GM04503 (cell line): ENCODE results near the gene XPO6.
A peak's percentile ranks its signal among the peaks of the same experiment; 100 is the strongest.

ENCODE experiments used
- DNase-seq: peaks from one replicate; pipeline ENCODE4 v3.0.0-alpha.2; 2012; ENCODE audit warnings: low read depth

Gene XPO6

DNA sequence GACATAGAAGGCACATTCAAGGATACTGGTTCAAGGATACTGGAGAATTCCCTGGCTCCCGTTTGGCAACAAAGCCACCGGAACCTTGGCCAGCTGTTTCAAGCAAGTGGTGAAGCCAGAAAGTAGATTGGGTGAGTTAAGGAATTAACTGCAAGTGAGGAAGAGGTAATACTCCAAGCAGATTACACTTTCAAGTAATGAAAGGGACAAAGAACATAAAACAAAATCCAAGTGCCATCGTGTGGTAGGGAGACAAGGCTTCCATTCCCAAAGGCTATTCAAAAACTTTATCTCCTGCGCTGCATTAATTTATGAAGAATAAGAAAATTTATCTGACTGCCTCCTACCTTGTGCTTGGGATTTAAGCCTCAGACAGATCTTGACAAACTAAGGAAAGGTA is 27.8 kb downstream of the XPO6 start:
- DNase-seq: no peak

DNA sequence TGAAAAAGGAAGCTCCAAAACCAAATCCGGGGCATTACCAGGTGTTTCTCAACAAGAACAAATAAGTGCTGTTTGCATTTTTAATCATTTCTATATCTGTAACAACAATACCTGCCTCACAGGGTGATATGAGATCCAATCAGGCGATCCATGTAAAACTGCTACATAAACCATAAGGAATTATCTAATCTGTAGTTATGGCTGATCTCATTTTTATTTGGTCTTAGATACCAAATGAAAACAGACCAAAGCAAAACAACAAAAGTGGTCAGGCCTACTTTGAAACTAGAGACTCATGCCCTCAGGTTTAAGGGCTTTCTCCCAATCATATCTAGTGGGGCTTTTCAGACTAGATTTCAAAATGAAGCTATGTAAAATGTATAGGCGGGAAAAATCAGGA is 28.3 kb downstream of the XPO6 start:
- no peak for DNase-seq

DNA sequence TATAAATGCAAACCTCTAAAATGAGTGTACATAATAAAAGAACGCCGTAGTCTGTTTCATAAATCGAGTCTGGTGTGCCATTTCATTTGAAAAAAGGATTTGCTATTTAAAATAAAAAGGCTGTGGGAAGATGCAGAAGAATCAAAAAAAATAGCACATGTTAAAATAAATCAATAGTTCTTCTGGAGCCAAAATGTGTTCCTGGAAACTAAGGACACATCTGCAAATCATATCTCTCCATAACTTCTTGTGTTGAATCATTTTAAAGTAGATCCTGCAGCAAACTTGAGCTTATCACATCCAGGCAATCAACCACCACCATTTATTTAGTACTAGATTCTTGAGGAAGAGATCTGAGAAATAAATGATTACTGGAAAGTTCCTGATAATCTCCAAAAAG is 29.0 kb downstream of the XPO6 start:
- DNase-seq: no peak

DNA sequence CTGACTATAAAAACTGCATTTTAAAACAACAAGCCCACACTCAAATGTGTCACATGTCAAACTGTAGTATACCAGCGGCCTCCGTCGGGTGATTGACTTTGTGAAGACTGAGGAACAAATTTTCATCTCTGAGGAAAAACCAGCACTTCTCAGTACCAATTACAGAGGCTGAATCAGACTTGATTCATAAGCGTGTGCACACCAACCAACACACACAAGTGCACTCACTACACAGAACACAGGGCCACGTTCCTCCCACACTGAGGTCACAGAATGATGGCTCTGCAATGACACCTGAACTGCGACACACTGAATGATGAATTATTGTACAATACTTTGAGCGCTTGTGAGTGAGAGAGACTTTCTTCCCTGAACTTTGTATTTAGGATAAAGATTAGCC is 29.6 kb downstream of the XPO6 start:
- DNase-seq: no peak

DNA sequence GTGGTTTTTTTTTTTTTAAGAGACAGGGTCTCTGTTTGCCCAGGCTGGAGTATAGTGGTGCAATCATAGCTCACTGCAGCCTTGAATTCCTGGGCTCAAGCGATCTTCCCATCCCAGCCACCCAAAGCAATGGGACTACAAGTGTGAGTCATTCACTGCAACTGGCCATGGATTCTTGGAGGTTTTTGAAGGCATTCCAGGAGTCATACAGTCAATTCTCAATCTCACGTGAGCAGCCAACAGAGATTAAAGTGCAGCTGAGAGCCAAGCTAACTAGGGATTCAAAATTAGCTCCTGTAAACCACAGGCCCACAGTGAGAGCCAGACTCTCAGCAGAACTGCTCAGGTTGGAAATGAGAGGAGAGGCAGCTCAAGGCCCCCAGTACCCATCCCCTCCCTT is 30.2 kb downstream of the XPO6 start:
- peak; percentile 95 for DNase-seq

DNA sequence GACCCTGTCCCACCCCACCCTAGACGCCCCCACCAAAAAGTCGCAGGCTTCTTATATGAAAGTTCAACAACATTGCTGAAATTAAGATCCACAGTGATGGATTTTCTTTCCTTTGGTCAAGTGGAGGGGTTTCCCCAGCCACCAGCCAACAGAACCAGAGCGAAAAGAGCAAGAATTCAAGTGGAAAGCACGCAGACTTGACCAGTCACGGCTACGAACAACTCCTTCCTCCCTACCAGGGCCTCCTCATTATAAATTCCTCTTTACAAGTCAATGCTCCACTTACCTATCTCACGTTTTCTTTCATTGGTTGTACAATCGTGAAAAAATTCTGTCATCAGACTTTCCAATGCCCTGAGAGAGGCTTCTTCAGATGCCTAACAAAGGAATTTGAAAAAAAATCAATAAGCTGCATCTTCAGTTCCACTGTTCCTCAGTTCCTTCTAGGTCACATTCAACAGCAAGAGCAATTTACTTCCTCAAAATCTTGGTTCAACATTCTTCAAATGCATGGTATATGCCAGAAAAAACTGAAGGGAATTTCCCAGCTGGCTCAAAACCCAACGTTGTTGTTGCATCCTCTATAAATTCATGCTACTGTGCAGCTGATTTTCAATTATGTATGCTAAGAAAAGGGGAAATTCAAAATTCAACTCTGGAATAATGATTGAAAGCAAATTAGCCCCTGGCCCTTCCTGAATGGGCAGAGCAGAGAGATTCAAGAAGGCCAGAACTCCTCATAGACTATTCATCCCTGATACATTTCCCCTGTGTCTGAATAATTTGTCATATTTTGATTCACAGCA is 30.9 kb downstream of the XPO6 start:
- no peak for DNase-seq

DNA sequence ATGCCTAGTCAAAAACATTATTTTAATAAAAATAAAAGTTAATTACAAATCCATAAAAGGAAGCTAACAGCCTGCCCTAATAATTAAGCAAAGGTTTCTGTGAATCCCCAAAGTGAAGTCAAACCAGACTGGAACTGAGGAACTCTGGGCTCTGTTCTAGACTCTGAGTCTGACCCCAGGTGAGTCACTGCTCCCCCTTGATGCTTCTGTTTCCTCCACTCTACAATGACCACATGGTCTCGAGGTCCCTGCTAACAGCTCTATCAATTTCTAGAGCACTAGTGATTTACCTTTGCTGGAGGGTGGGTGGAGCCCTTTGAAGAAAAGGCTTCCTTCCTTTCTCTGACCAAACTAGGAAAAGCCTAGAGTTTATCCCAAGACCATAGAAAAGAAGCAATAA is 32.4 kb downstream of the XPO6 start:
- DNase-seq: no peak

DNA sequence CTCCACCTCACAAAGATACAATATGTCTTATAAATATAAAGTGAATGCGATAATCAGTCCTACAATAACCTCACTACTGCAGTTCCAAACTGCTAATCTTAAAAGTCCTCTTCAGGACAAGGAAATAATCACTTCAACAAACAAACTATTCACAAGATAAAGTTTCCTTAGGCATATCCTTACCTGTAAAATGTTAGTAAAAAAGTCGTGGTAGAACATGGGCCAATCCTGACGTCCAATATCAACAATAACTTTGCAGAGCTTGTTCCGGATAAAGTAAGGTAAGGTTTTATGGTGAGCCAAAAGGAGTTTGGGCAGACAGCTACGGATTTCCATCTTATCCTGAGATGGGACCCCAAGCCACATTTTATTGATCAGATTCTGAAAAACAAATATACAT is 36.0 kb downstream of the XPO6 start:
- DNase-seq: no peak

DNA sequence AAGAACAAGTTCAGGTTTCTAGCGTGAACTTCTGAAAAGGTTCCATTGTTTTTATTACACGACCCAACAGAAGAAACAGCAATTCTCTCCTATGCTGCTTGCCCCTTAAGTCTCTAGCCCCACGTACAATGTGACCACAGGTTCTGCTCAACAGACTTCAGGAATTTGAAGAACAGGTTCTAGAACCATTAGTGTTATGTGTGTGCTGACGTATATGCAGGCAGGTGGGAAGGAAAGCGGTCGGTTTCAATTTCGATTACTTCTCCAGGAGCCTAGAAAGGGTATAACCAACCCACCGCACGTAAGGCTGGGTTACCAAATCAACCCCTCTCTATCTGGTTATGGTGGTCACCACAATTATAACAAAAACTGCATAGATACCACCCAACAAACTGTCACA is 39.4 kb downstream of the XPO6 start:
- DNase-seq: no peak

DNA sequence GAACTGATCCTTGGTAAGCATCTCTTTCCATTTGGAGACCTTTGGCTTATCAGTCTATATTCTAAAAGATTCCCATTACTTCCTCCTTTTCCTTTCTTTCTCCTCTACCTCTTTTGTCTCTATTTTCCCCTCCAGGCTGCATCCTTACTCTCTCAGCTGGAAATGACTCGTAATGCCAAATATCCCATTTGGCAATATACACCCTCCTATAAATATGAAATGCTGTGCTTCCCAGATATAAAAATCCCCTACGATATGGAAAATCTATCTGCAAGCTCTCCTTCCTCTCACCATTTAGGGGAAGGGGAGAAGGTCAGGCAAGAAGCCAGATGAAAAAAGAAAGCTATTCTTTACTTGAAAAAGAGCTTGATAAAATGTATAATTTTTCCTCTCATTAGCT is 39.9 kb downstream of the XPO6 start:
- no peak for DNase-seq

DNA sequence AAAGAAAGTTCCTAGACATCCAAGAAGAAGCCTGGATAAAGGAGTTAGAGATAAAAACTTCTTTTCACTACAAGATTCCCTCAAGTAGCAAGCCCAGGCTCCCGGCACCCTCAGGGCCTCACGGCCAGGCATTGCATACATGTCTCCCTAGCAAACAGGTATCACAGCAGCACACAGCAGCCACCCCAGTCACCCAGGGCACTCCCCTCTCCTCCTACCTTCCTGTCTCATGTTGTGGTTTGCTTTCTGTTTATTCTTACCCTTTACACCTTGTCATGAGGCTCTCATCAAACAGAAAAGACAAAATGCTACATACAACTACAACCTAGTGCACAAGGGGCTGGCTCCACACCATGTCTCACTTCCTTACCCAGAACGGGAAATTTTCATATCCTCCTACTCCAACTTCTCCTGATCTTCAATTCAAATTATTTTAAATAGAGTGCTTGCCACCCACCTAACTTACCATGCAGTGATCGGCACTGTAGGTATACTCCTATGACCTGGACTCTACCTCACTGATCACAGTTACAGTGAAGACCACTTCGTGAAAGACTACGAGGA is 42.7 kb downstream of the XPO6 start:
- no peak for DNase-seq

DNA sequence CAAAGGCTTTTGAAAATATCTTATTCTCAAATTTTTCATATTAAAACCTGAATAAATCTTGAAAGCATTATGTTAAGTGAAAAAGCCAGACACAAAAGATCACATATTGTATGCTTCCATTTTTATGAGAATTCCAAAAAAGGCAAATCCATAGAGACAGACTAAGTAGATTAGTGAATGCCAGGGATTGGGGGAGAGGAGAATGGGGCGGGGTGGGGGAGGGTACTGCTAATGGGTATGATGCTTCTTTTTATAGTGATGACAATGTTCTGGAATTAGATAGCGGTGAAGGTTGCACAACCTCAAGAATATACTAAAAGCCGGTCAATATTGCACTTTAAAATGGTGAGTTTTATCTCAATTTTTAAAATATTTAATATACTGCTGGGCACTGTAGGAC is 44.0 kb downstream of the XPO6 start:
- DNase-seq: no peak

DNA sequence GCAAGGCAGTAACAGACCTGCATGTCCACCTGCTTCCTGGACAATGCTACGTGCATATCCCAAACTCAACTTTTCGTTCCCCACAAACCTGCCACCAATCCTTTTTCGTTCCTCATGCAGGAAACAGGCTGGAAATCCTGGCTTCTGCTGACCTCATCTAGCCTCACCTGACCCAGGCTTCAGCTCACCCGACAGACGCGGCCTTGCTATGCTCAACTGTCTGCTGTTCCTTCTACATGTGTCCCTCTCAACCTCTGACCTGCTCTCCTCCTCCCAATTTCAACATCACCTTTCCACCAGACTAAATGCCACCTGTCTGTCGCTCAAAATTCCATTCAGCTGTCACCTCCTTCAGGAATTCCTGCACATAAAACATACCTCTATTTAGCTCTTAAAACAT is 44.5 kb downstream of the XPO6 start:
- DNase-seq: no peak

DNA sequence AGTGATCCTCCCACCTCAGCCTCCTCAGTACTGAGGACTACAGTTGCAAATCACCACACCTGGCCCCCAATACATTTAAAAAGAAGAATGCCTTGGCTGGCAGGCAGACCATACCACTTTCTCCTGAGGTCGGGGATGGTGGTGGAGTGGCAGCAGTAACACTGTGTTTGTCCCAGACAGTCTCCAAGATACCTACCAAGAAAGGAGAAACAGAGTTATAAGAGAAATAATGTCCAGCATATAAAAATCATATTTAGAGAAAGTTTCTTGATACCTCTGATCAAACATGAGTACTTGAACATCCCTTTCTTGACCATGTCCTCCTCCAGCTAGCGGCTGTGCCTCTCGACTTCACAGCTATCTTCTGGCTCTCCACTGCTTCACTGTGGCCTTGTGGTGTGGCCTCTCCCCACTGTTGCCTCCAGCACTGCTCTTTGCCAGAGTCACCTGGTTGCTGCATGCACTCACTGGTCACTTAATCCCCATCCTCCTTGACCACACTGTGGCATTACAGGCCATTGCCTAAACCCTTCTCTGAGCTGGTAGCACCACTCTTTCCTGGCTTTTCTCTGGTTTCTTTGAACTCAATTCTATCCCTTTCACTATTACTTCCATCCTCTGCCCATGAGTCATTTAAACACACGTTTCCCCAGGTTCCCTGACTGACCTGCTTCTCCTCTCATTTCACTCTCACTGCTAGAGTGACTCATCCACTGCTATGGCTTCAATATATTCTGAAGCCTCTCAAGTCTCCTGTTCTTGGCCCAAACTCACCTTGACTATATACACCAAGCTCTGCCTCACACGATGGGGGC is 45.2 kb downstream of the XPO6 start:
- DNase-seq: no peak

DNA sequence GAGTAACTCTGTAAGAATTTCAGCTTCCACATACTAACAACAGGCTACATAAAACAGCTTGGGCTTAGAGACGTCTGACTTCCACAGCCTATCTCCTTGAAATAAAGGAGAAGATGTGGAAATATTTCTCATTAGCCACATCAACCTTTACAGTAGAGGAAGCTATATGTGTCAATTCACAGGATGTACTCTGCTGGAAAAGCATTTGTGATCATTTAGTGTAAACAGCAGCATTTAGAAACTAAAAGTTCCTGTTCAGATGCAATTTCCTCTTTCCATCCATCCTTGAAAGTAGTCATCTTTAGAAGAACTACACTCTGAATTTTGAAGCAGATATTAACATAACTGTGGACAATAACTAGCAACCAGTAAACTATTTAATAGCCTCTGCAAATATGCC is 46.2 kb downstream of the XPO6 start:
- no peak for DNase-seq

DNA sequence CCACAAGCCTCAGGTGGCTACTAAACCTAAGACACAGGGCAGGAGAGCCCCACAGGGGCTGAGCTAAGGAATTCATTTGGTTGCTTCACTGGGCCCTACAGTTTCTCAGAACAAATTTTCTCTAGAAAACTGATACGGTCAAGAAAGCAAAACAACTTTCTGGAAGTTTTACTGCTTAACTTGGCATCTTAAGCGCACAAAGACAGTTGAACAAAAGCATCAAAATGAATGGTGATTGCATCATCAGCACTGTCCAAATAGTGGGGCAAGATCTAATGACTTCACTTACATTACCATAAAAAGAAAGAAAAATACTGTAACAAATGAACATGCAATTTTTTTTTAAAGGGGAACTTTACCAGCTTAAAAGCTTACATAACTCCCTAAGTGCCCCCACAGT is 47.6 kb downstream of the XPO6 start:
- DNase-seq: peak; percentile 41

DNA sequence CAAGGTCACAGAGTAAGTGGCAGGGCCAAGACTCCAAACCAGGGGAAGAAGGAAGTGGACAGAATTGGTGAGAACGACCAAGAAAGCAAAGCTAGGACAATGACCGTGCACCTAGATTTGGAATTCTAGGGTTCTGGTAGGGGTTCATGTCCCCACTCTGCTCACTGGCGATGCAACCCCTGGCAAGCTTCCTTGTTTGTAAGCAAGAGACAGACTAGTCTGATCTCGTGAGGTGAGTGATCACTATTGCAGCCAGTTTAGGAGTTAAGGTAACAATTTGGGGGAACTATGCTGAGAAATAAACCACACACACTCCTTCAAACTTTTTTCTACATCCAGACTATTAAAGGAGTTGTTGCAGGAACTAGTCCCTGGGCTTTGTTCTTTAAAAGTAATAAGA is 48.1 kb downstream of the XPO6 start:
- no peak for DNase-seq

DNA sequence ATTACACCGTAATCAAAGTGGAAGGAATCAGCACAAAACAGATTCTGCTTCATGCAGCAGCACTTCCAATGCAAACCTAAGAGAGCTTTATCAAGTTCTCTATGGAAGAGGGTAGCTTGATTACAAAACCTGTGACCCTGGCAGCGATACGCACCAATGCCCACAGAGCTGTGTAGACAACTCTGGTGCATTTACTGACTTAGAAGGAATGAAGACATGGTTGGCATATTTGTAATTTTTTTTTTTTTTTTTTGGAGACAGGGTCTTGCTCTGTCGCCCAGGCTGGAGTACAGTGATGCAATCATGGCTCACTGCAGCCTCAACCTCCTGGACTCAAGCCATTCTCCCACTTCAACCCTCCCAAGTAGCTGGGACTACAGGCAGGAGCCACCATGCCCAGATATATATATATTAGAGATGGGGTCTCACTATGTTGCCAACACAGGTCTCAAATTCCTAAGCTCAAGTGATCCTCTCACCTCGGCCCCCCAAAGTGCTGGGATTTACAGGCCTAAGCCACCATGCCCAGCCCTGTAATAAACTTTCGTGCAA is 49.4 kb downstream of the XPO6 start:
- no peak for DNase-seq

DNA sequence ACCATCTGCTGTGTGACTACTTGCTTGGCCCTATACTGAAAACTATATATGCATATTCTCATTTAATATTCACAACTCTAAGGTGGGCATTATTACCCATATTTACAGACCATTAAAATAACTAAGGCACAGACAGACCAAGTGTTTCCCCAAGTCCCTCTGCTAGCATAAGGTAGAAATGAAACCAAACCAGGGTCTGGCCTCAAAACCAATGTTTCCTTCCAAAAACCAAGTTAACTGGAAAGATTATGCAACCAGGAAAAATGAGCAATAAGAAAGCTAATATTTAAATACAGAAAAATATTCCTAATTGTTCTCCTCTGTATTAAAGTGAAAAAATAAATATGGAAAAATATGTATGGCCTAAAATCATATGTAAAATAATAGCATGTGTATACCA is 50.1 kb downstream of the XPO6 start:
- DNase-seq: no peak

DNA sequence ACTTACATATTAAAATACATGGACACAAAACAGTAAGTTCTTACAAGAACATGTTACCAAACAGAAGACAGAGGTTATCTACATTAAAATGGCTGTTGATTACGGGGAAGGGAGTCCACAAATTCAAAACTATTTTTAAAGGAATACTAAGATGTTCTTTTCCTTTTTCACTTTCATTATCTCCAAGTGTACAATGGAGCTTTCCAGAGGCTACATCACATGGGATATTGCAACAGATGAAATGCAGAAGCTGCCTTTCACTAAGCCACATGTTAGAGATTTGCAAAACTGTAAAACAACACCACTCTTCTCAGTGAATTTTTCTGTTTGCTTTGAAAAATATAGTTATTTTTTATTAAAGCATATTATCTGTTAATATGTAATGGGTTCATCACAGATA is 53.6 kb downstream of the XPO6 start:
- peak; percentile 21 for DNase-seq

DNA sequence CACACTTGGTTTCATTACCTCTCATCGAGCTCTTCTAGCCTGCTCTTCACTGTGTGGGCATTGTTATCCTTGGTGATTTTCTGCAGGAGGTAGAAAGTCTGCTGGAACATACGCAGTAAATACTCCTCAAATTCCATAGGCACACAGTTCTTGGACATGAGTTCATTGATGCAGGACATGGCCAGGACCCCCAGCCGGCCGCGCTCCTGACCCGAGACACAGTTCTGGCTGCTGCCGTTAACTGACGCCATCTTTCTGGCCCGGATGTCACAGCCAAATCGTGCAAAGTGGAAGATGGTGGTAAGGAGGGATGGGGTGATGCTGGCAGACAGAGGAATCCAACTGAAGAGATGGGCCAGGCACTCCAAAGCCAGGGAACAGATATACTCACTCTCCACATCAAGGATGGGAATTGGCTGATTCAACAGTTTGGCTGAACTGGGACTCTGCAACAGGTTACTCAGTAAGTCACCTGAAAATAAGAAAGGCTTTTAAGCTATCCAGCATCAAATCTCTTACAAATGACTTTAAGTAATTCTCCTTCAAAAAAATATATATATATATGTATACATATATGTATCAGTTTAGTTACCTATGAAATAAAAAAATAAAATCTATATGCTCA is 55.6 kb downstream of the XPO6 start:
- no peak for DNase-seq

DNA sequence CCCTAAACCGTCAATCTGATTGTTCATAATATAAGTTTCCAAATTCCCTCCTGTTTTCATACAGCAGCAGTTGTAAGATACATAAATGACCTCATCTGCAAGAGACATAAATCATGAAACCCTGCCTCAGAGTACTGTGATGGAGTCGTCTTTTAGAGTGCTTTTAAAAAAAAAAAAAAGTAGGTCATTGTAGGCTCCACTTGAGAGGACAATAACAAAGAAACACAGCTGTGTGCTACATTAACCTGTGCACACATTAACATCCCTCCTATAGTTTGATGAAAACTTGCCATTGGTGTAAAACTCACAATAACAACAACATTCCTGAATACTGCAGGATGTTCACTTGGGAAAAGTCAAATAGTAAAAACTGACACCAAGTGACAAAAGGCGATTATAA is 56.5 kb downstream of the XPO6 start:
- DNase-seq: no peak

DNA sequence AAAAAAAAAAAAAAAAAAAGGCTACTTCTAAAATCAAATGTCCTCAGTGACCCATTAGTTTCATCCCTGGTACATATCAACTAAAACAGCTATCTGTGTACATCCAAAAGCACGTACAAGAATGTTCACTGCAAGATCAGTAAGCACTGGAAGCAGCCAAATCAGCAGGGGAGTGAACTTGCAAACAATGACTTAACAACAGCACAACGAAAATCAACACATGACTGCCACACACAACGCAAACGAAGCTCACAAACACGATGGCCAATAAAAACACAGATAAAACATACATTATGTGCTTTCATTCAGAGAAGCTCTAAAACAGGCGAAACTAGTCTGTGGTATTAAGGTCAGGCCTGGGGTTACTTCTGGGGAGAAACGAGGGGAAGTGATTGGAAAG is 60.6 kb downstream of the XPO6 start:
- DNase-seq: no peak
